ENCODE results near the gene CARMIL1. TPM values are rescaled to one million over a fixed set of nuclear protein-coding genes. Genes with fewer than 3 reads are reported as not detected.
A peak's percentile ranks its signal among the peaks of the same experiment; 100 is the strongest.

Gene CARMIL1
- total RNA-seq, 1 experiment from 2014 or later: 25.2 TPM

GRCh38 chr6:25312703-25313102 lies 33.5 kb downstream of the CARMIL1 start:
- Mint-ChIP-seq H3K27me3 (ENCODE audit: insufficient read depth, unreplicated experiment) (no peaks in the 10 kb centered on the region), H3K9me3 (ENCODE audit: unreplicated experiment) (no peaks in the 10 kb centered on the region), H3K4me3 (ENCODE audit: unreplicated experiment) (peak overlapping the region; percentile 69), H3K36me3 (ENCODE audit: insufficient read depth, unreplicated experiment) (no peaks in the 10 kb centered on the region), H3K27ac (ENCODE audit: low read depth, unreplicated experiment) (peak overlapping the region; percentile 90), H3K4me1 (ENCODE audit: insufficient read depth, unreplicated experiment) (peaks cover 32% of the 10 kb centered on the region)
- intact Hi-C loops (cut with micrococcal nuclease): loop anchor here (1.0 kb wide), 2 partner anchors 28 to 33 kb away; partner anchors contain the start of gene CARMIL1
- DNase-seq (ENCODE audit: unreplicated experiment): peak; percentile 70
- BruUV-seq (replicated peaks): no TSS peak
- TF ChIP-seq, protein P1, sequence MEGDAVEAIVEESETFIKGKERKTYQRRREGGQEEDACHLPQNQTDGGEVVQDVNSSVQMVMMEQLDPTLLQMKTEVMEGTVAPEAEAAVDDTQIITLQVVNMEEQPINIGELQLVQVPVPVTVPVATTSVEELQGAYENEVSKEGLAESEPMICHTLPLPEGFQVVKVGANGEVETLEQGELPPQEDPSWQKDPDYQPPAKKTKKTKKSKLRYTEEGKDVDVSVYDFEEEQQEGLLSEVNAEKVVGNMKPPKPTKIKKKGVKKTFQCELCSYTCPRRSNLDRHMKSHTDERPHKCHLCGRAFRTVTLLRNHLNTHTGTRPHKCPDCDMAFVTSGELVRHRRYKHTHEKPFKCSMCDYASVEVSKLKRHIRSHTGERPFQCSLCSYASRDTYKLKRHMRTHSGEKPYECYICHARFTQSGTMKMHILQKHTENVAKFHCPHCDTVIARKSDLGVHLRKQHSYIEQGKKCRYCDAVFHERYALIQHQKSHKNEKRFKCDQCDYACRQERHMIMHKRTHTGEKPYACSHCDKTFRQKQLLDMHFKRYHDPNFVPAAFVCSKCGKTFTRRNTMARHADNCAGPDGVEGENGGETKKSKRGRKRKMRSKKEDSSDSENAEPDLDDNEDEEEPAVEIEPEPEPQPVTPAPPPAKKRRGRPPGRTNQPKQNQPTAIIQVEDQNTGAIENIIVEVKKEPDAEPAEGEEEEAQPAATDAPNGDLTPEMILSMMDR (IDR thresholded peaks at IDR 0.05; ENCODE audit: unreplicated experiment): no peak
- ChIA-PET CTCF (interaction anchor here (0.6 to 4.1 kb wide), 15 partner anchors 10 to 250 kb away, joined by 3 to 37 read pairs (median 5); partner anchors contain the start of gene CARMIL1), POLR2A (interaction anchor here (0.6 to 6.3 kb wide), 19 partner anchors 12 to 593 kb away, joined by 3 to 64 read pairs (median 3); partner anchors contain the start of genes C6orf62 and CARMIL1)

GRCh38 chr6:25314509-25315175 lies 35.5 kb downstream of the CARMIL1 start:
- Mint-ChIP-seq H3K4me3 (ENCODE audit: unreplicated experiment) (no peak overlapping the region), H3K36me3 (ENCODE audit: insufficient read depth, unreplicated experiment) (no peaks in the 10 kb centered on the region), H3K4me1 (ENCODE audit: insufficient read depth, unreplicated experiment) (peaks cover 32% of the 10 kb centered on the region), H3K9me3 (ENCODE audit: unreplicated experiment) (no peaks in the 10 kb centered on the region), H3K27me3 (ENCODE audit: insufficient read depth, unreplicated experiment) (no peaks in the 10 kb centered on the region), H3K27ac (ENCODE audit: low read depth, unreplicated experiment) (no peak overlapping the region)
- intact Hi-C loops (cut with micrococcal nuclease): no loop called here
- TF ChIP-seq, protein P1 (IDR thresholded peaks at IDR 0.05; ENCODE audit: unreplicated experiment): no peak
- no peak for DNase-seq (ENCODE audit: unreplicated experiment)
- ChIA-PET CTCF (interaction anchor here (0.6 to 0.9 kb wide), 4 partner anchors 51 to 208 kb away, joined by 3 read pairs; no protein-coding TSS in a partner anchor), POLR2A (interaction anchor here (0.8 to 6.3 kb wide), 3 partner anchors 10 to 35 kb away, joined by 3 to 64 read pairs (median 11); partner anchors contain the start of gene CARMIL1)
- BruUV-seq (replicated peaks): no TSS peak

GRCh38 chr6:25315194-25316177 lies 36.3 kb downstream of the CARMIL1 start:
- TF ChIP-seq, protein P1 (IDR thresholded peaks at IDR 0.05; ENCODE audit: unreplicated experiment): no peak
- POLR2A ChIA-PET: interaction anchor here (0.8 to 6.3 kb wide), 2 partner anchors 23 to 36 kb away, joined by 3 to 64 read pairs; partner anchors contain the start of gene CARMIL1
- Mint-ChIP-seq H3K27ac (ENCODE audit: low read depth, unreplicated experiment) (no peak overlapping the region), H3K4me3 (ENCODE audit: unreplicated experiment) (no peak overlapping the region), H3K4me1 (ENCODE audit: insufficient read depth, unreplicated experiment) (peaks cover 31% of the 10 kb centered on the region), H3K9me3 (ENCODE audit: unreplicated experiment) (no peaks in the 10 kb centered on the region), H3K27me3 (ENCODE audit: insufficient read depth, unreplicated experiment) (no peaks in the 10 kb centered on the region), H3K36me3 (ENCODE audit: insufficient read depth, unreplicated experiment) (no peaks in the 10 kb centered on the region)
- no peak for DNase-seq (ENCODE audit: unreplicated experiment)
- intact Hi-C loops (cut with micrococcal nuclease): no loop called here
- BruUV-seq (replicated peaks): no TSS peak
- CTCF ChIA-PET: interaction anchor here (0.6 to 0.9 kb wide), 2 partner anchors 92 to 144 kb away, joined by 3 read pairs; no protein-coding TSS in a partner anchor
